Renal pelvis (tissue), 4 donors: ENCODE results near the gene ILDR2. TPM values are rescaled to one million over a fixed set of nuclear protein-coding genes. Genes with fewer than 3 reads are reported as not detected.
A peak's percentile ranks its signal among the peaks of the same experiment; 100 is the strongest.
"Not testable (repeated sequence)": the region's sequence is repeated elsewhere in the genome, so short reads cannot be mapped to it uniquely, and the experiment has no call there.

Experiments
- DNase-seq: peaks from one replicate; pipeline ENCODE4 v3.0.0-alpha.2; 2013
- polyA plus RNA-seq, 3 donors: library from polyadenylated mRNA; unstranded; fragments of 120-200 nt; gene quantifications; one replicate each; pipeline ENCODE4 v1.2.1, GENCODE V29; 2013; ENCODE audit not compliant: insufficient read length in 3 of 3

Gene ILDR2
- polyA plus RNA-seq, 3 donors, result 14.1 to 16.9 (median 15.0) TPM

DNA sequence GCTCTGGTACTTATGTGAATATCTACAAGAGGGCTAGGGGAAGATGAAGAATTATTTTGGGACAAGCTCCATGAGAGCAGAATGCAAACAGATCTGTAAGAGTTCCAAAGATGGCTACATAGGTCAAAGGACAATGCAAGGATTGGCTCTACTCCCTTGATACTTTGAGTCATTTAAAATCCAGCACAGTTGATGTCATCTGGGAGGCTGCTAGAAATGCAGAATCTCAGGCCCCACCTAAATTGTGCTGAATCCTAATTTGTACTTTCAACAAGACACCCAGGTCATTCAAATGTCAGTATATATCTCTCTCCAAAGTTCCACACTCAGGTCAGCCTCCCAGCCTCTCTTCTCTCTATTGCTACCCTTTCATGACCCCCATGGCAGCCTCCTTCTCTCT, 75.6 kb downstream of the ILDR2 start:
- DNase-seq, result no peak

DNA sequence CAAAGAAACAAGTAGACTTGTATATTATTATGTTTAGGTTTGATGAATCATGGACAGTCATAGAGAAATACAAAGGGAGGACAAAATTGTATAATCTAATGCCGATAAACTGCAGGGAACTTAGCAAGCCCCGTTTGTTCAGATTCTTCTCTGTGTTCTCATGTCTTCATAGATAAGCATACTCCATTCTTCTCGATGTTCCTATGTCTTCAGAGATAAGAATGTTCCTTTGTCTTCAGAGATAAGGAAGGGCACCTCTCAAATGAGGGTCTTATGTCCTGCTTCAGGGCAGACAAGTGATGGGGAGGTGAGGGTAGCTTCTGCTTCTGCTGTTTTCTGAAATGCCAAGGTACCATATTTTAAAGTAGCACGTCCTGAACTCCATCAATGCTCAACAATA, 79.6 kb downstream of the ILDR2 start:
- DNase-seq, result no peak

DNA sequence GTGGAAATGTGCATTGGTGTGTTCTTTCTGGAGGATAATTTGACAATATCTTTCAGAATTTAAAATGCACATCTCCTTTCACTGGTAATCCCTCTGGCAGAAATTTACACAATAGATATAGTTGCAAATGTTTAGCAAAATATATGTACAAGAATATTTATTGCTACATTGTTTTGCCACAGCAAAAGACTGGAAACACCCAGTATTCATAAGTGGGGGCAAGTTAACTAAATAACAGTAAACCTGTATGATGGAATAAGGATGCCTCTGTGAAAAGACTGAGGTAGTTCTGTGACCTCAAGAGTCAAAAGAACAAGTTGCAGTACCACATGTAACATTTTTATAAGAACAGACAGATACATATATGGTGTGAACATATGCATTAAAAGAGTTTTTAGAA, 85.6 kb downstream of the ILDR2 start:
- DNase-seq, result no peak

DNA sequence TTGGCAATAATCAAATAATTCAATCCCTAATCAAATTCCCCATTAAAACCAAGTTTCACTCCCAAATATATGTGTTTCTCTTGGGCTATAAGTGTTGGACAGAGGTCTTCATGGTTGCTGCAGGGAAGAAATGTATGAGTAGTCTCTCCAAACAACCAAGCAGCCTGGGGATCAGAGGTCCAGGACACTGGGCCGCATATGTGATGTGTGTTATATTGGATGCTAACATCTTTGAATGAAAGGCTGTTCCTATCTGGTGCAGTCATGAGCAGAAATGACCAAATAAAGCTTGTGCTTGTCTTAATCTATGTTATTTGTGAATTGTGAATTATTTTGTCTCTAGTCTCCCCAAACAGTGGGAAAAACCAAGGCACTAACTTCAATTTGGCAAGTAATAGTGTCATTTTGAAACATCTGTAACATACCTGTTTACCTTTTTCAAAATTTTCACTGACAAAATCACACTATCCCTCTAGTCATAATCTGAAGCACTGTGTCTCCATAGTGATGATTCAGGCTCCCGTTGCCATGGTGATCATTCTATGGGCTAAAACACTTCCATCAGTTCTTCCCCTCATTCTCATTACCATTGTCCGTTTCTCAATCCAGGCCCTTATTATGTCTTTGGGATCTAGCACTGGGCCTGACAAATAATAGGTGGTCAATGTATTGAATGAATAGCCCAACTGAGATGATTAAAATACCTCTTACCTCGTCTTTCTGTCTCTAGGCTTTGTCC, 86.8 kb downstream of the ILDR2 start:
- DNase-seq, result no peak

DNA sequence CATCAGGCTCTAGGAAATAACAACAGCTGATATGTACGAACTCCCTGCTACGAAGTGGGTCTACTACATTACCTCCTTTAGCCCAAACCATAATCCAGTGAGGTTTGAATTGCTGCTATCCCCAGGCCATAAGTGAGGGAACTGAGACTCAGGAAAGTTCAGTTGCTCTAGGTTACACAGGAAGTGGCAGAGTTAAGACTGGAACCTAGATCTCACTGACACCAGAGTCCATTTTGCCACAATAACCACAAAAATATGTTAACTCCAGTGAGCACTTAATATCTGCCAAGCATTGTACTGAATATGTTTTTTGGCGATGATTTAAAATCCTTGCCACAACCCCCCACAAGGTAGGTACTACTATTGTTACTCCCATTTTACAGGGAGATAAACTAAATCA, 90.4 kb downstream of the ILDR2 start:
- DNase-seq, result no peak

DNA sequence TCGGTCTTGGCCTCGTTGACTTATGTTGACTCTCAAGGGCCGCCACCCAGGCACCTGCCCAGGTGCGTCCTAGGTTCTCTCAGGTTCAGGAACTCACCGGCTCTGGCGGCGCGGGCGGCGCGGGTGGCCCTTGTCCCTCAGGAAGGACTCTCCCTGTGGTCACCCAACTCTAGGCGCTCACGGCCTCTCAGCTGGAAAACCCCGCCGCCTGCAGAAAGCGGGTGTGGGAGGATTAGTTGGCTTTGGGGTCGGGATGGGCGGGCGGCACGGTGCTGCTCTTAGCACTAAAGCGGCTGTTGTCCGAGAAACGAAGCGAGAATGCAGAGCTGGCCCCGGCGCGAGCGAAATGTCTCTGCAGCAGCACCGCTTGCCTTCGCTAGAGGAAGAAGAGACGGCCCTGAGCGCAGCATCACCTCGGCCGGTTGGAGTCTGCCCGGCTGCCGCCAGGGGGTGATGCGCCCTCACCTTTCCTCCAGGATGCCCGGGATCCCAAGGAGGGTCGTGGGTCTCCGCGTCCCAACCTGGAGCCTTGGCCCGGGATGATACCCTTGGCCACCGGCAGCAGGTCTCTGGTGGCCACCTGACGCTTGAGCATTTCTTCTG, 91.2 kb downstream of the ILDR2 start:
- peak; percentile 46 for DNase-seq

DNA sequence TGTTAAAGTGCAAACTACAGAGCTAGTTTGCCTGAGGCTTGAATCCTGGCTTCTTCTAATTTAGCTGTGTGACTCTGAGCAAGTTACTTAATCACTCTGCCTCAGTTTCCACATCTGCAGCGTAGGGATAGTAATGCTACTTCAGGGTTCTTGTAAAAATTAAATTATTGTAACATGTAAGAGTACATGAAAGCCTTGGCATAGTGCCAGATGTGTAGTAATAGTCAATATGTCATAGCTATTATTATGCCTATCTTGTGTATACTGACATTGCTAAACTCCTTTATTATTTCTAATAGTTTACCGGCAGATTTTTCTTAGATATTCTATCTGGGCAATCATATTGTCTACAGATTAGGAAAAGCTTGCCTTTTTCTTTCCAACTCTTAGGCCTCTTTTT, 92.4 kb downstream of the ILDR2 start:
- DNase-seq, result no peak

DNA sequence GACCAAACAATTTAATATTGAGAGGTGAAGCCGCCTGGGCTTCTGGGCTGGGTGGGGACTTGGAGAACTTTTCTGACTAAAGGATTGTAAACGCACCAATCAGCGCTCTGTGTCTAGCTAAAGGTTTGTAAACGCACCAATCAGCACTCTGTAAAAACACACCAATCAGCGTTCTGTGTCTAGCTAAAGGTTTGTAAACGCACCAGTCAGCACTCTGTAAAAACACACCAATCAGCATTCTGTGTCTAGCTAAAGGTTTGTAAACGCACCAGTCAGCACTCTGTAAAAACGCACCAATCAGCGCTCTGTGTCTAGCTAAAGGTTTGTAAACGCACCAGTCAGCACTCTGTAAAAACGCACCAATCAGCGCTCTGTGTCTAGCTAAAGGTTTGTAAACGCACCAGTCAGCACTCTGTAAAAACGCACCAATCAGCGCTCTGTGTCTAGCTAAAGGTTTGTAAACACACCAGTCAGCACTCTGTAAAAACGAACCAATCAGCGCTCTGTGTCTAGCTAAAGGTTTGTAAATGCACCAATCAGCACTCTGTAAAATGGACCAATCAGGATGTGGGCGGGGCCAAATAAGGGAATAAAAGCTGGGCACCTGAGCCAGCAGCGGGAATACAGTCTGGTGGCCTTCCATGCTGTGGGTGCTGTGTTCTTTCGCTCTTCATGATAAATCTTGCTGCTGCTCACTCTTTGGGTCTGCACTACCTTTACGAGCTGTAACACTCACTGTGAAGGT, 97.0 kb downstream of the ILDR2 start:
- not testable (repeated sequence) for DNase-seq

DNA sequence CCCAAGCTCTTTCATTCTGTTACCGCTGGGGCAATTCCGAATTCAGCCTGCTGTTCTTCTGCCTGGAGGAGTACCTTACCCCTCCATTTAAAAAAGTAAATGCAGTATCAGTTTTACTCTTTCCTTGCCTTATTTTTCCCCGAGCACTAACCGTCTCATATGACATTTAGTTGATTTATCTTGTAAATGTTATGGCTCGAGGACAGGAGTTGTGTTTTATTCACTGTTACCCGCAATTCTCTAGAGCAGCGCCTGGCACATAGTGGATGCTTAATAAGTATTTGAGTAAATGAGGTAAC, 98.9 kb downstream of the ILDR2 start:
- no peak for DNase-seq

DNA sequence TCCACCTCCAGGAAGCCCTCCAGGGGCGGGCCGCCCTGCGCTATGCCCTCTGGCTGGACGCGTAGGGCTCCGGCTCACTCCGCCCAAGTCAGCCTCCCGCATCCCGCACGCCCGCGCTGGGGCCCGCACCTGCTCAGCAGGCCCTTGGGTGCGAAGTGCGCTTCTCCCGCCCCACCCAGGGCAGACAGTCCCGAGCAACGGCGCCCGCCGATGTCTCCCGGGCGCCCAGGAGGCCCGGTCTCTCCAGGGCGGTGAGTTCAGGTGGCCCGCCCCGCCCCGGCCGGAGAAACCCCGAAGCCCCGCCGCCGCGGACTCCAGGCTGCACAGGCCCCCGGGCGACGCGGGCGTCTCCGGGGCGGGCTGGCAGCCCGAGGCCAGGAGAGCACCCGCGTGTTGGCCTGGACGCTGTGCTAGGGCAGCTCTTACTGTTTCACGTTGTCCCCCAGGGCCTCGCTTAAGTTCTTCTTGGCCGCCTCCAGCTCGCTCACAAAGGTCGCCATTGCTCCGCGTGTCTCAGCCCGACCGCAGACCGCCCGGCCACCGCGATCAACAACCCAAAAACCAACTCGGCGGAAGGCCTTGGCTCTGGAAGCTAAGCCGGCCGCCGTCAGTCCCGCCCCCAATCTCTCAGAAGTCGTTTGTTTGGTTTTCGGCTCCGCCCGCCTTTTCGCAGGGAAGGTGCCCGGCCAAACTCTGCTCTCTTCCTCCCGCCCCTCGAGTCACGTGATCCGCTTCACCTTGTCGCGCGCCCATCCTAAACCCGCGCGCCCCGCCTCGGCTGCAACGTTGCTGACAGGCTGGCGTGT, 99.4 kb downstream of the ILDR2 start, which contains the start of gene TADA1:
TSS of gene TADA1 (minus strand) at position 531 of the 806 bp plus-strand sequence. CDS start at position 500, 31 bp downstream.
- DNase-seq, result peak; percentile 98

DNA sequence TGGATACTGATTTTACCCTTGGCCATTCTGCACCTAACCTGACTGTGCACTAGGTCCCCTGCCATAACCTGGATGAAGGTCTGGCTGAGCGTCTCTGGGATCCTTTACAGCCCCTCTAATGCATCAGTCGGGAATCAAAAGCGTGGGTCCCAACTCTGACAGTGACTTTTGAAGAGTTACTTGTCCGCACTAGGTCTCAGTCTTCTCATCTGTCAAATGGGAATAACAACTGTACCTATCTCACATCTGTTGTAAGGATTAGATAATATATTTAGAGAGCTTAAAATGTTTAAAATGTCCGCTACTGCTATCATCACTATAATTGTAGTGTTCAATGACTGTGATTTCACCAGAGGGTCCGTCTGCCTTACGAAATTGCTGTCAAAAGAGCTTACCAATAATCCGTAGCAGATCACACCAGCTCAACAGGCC, 100.0 kb downstream of the ILDR2 start:
- no peak for DNase-seq

DNA sequence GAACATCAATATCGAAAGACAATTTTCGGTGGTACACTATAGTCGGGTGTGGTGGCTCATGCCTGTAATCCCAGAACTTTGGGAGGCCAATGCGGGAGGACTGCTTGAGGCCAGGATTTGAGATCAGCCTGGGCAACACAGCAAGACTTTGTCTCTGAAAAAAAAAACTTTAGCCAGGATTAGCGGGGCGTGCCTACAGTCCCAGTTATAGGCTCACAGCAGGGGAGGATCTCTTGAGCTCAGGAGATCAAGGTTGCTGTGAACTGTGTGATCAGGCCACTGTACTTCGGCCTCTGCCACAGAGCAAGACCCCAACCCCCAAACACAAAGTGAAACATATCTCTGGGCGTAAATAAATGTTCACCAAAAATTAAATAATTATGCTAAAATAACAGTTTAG, 100.9 kb downstream of the ILDR2 start:
- no peak for DNase-seq

DNA sequence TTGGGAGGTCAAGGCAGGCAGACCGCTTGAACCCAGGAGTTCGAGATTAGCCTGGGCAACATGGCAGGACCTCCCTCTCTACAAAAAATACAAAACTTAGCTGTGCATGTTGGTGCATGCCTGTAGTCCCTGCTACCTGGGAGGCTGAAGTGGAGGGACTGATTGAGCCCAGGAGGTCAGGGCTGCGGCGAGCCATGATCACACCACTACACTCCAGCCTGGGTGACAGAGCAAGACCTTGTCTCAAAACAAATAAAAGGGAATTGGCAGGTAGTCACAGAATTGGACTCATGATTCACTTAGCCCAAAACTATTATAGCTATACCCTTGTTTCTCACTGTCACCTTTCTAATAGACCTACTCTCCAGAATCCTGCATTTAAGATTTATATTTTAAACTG, 104.8 kb downstream of the ILDR2 start:
- no peak for DNase-seq

DNA sequence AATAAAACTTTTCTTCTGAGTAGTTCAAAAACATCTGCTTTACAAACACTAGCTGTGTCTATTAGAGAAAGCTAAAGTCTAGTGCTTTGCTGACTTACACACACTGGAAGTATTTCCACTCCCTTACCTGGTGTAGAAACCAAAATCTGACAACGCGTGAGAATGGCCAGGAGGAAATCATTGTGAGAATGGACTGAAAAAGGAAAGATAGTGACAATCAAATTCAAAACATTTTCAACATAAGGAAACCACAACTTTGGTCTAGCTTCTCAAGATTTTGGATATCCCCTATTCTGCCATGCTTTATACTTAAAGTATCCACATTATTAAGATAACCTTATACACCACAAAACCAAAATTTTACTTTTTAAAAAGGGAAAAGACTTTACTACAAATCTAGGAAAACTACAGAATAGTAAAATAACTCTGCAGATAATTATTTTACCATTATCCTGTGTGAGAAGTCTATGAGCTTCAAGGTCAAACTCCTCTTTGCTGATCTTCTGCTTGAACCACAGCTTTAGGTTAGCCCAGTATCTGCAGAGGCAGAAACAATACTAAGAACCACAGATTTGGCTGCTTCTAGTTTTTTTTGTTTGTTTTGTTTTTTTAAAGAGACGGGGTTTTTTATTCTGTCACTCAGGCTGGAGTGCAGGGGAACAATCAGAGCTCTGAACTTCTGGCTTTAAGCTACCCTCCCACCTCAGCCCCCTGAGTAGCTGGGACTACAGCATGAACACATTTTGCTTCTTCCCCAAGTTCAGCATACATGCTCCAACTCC, 105.8 kb downstream of the ILDR2 start:
- DNase-seq, result no peak

DNA sequence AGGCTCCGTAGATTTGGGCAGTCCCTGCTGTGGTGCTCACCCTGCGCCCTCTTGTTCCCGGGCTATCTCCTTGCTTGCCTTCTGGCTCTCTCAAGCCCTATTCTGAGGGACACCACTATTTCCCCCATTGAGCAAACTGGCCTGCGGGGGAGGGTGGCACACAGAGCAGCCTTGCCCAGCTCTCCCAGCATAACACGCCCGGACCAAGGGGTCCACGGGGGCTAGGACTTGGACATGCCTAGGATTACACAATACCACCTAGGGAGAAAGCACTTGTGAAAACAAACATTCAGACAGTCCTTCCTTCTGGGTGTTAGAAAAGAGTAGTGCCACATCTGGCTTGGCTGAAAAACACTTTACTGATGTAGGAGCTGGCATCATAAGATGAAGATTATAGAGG, 106.7 kb downstream of the ILDR2 start:
- no peak for DNase-seq

DNA sequence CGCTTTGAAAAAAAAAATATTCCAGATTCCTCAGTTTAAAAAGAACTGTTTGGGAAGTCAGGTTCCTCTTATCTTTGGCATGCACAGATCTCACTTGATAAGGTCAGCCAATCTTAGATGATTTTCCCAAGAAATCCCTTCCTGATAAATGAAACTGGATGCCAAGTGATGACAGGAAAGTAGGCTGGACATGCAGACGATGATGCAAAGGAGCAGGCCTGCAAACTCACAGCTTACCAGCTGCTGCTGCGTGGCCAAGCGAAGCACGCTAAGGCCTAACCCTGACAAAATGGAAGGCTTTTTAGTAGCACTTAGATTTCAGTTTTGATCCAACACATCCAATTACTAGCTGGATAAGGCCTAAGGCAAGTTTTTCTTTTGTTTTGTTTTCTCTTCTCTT, 109.4 kb downstream of the ILDR2 start:
- no peak for DNase-seq

DNA sequence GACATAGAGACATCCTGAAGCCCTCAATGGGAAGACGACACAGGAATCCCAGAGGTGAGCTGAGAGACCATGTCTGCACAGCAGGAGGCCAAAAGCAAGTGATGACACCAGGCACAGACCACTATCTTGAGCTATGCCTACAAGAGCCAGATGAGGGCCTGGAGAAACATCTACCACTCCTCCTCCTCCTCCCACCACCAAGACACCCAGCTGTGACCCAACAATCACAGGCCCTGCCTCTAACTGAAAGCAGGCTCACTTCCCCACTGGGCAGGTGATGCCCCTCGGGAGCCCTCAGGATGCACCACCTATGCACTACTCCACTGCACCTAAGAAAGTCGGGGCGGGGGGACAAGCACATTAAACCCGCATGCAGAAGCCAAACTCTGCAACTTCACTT, 115.7 kb downstream of the ILDR2 start:
- DNase-seq, result no peak

DNA sequence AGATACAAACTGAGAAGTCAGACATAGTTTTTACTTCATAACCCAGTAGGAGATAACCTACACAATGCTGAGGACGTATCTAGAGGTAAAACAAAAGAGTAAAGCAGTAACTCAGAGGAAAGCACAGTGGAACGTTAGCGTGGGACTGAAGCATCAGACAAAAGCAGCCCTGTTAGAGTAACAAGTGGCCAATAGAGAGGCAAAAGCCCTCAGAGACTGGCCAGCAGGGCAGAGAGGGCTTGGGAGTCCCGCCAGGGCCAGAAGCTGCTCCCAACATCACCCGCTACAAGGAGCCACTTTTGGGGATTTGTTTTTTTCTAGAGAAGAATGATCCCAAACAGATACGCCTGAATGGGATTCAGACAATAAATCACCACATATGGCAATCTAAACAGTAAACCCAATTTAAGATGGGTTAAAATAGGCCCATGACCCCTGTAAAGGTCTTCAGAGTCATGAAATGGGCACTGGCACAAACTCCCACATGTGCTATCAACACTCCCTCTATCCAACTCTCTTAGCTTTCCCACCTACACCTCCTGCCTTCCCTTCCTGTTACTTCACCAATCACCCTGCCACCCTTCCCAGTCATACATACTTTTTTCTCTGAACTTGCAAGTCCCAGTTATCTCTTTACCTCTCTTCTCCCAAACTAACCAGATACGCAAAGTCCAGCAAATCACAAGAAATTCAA, 116.5 kb downstream of the ILDR2 start:
- no peak for DNase-seq
